NCI-H510A (cell line): ENCODE data around the gene NUDCD3.

ENCODE experiments used
- DNase-seq: peaks from one replicate; lab custom pipeline; 2025; lab: John Stamatoyannopoulos, UW

NUDCD3 gene

GRCh38 chr7:44382459-44383265 lies 107.8 kb downstream of the NUDCD3 start:
- no peak for DNase-seq

DNA sequence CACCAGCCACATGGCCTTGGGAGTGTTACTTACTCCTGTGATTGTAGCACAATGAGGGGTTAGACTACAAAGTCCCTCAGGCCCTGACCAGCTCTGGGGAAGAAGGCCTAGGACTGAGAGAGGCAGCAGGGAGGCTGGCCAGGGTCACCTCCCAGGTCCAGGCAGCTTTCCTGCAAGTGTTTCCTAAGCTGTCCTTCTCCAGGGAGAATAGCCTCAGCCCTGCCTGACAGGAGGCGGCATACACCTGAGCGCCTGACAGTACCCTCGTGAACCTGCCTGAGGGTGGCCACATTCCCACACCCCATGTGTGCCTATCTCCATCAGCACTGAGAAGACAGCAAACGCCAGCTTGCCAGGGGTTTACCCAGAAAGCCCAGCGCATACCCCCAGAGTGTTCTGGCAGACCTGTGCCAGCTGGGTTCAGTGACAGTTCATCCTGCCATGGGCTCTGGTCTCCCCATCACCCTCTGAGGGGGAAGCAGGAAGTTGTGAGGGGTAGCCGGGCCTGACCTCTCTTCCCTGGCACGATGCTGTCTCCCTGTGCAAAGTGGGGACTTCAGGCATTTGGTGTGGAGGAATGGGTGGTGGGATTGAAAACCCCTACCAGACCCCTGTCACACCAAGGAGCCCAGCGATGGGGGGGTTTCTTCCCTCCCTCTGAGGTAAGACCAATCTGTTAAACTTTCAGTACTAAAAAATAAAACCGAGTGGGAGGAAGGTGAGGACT lies 108.8 kb downstream of the NUDCD3 start:
- DNase-seq = no peak

- DNase-seq = no peak
Measured at GRCh38 chr7:44380831-44381493, 109.5 kb downstream of the NUDCD3 start.

DNA sequence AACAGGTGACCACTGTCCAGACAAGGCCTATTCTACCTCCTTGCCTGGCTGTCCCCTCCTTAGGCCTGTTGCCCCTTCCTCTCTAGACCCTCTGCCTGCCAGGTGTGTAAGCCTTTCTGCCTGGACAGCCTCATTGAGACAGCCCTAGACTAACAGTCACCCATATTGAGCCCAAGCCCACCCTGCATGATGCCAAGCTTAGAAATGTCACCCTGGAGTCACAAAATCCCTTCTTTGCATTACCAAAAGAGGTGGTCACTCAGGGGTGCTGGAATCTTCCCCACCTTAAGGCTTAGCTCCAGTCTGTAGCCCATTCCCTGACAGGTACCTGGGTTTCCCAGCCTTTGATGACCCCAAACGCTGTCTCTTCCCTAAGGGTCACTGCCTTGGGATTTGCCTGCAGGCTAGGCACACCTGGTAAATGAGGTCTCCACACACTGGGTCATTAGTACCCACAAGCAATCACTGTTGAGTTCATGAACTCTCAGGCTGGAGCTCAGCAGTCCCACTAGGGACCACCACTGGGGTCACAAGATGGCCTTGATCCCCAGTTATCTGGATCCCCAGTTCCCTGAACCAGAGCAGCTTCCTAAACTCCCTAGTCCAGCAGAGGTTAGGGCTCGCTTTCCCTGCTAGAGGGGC lies 110.1 kb downstream of the NUDCD3 start:
- DNase-seq = no peak

GRCh38 chr7:44379366-44380188 lies 110.9 kb downstream of the NUDCD3 start:
- DNase-seq = no peak

GRCh38 chr7:44378744-44379143 lies 111.7 kb downstream of the NUDCD3 start:
- DNase-seq = no peak

DNA sequence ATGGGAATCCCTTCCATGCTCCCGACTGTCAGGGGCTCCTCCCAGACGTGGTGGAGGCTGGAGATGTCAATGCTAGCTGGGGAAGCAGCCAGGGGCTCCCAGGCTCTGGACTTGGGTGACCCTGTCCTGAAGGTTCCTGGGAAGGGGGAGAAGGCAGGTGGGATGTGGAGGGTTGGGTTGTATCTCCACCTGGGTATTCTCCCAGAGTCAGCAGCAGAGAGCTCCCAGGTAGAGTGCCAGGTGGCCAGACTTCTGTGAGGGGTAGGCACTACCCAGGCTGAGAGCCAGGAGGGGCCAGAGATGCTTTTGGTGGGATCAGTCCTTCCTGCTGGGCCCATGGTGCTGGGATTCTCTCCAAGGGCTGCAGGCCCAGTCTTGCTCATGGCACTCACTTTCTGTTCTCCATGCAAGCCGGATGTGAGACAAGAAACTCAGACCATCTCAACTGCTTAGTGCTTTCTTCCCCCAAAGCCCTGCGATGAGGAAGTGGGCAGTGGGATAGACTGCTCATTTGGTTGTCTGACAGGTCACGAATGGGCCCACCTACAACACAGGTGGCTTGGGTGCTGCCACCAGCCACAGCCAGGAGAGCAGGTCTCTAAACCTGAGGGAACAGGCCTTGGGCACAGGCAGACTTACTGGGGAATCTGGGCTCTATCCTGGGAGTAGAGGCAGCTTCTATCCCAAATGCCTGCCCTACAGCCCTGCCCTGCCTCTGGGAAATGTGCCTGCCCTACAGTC lies 112.6 kb downstream of the NUDCD3 start:
- no peak for DNase-seq

DNA sequence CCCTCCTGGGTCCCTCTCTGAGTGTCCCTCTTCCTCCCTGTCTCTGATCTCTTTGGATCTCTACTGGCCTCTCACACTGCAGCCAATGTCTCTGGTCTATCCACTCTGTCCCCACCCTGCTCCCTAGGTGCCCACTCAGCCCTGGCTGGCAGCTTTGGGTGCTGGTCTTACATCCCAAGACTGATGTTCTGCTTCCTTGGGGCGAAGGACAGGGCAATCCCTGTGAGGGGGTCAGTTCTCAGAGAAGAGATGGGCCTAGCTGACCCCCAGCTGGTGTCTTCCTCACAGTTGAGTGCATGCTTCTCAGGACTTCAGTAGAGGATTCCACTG lies 113.4 kb downstream of the NUDCD3 start:
- no peak for DNase-seq

DNA sequence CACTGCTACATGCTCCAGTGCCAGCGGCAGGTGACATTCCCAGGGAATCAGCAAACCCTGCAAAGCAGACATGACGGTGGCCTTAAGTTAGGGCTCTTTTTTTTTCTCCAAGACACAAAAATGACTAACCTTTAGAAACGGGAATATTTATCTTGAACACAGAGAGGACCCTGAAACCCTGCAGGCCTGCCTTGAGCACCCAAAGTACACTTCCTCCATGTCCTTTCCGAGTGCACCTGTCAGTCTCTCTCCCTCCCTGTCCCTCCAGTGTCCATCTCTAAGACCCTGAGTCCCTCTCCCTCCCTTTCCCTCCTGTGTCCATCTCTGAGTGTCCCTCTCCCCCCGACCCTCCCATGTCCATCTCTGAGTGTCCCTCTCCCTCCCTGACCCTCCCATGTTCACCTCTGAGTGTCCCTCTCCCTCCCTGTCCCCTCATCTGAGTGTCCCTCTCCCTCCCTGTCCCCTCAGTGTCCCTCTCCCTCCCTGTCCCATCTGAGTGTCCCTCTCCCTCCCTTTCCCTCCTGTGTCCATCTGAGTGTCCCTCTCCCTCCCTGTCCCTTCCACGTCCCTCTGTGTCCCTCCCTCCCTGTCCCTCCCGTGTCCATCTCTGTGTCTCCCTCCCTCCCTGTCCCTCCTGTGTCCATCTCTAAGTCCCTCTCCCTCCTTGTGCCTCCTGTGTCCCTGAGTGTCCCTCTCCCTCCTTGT lies 113.9 kb downstream of the NUDCD3 start:
- DNase-seq = no peak

GRCh38 chr7:44375926-44376342 lies 114.5 kb downstream of the NUDCD3 start:
- DNase-seq = no peak

GRCh38 chr7:44375236-44375699 lies 115.2 kb downstream of the NUDCD3 start:
- DNase-seq = no peak

- no peak for DNase-seq
Measured at GRCh38 chr7:44374007-44374763, 116.3 kb downstream of the NUDCD3 start.

- DNase-seq = no peak
Measured at GRCh38 chr7:44373418-44373740, 117.1 kb downstream of the NUDCD3 start.

DNA sequence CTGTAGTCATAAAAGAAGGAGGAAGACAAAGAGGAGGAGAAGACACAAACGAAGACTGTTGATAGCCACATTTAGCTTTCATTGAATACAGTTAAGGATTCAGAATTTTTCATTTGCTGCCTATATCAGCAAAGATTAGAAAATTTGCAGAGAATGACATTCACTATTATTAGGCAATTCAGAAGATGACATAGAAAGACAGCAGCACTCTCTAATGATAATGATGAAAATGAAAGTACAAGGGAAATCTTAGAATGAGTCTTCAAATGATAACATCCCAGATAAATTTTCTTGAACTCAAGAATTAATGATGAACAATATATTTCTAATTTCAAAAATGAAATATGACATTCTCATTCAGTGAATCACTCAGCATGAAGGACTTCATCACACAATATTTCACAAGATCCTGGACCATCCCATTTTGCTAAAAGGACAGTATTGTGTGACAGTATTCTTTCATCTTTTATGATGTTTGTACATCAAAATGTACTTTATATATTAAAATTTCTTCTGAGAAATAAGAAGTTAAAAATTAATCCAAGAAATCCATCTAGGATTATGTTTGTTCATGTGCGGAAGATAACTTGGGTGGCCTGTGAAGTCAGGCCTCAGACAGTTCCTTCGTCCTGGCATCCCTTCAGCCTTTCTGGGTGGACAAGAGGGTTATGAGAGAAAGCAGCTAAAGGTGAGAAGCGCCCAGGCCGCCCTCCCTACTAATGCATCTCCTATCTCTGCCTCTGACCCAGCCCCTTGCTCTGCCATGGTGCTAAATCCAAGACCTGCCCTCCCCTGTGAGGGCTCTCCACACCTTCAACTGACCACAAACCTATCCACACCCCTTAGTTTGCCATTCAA lies 117.7 kb downstream of the NUDCD3 start:
- DNase-seq = no peak

GRCh38 chr7:44368885-44369284 lies 121.6 kb downstream of the NUDCD3 start:
- no peak for DNase-seq

GRCh38 chr7:44368455-44368854 lies 122.0 kb downstream of the NUDCD3 start:
- DNase-seq = no peak

- no peak for DNase-seq
Measured at GRCh38 chr7:44367475-44368043, 122.9 kb downstream of the NUDCD3 start.

DNA sequence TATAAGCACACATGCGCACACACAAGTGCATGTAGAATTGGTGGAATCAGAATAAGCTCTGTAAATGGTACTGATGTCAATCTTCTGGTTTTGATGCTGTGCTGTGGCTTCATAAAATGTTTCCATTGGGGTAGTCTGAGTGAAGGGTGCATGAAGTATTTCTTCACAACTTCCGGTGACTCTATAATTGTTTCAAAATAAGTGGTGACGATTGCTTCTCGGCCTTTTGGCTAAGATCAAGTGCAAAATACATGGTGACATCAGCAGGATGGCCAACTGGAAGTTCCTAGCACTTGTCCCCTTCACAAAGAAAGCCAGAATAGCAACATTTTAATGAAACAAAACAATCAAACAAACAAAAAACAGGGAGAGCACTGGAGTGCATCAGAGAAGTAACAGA lies 123.5 kb downstream of the NUDCD3 start:
- DNase-seq = no peak
